ENCODE measurements around the gene DOCK4. TPM values are rescaled to one million over a fixed set of nuclear protein-coding genes. Genes with fewer than 3 reads are reported as not detected.

DOCK4 gene
- total and polyA plus RNA-seq, 10 of the 15 experiments (the other 5 are each of a cell fraction or from before 2014, with no cell fraction given): 0.03 to 0.73 (median 0.38) TPM

- Histone ChIP-seq H4K20me1 (ENCODE audit: control insufficient read depth, insufficient read depth) (no peaks in the 10 kb centered on the region), H3K9ac (ENCODE audit: control insufficient read depth, insufficient read depth, low read length) (peak overlapping the region; percentile 36), H3K9me3 (replicated peaks; ENCODE audit: control insufficient read depth, insufficient read depth, low read length) (no peaks in the 10 kb centered on the region), H3K27ac (ENCODE audit: control insufficient read depth, insufficient read depth) (no peak overlapping the region), H3K4me3 (peak overlapping the region; percentile 72), H3K4me2 (ENCODE audit: control insufficient read depth, insufficient read depth) (peak overlapping the region; percentile 83), H3K79me2 (ENCODE audit: control insufficient read depth, insufficient read depth, low read length) (peaks cover 14% of the 10 kb centered on the region), H3K27me3 (replicated peaks in 1 of 2; ENCODE audit: control insufficient read depth in 2 of 2, insufficient read depth in 2 of 2, low read length in 1 of 2) (no peaks in the 10 kb centered on the region), H3K36me3 (ENCODE audit: control insufficient read depth in 2 of 2, insufficient read depth in 2 of 2, low read length in 1 of 2) (no peaks in the 10 kb centered on the region), H3K4me1 (ENCODE audit: control insufficient read depth, insufficient read depth, low read length) (no peaks in the 10 kb centered on the region; the same call in 1 of the 2 replicates), H2AFZ (ENCODE audit: control insufficient read depth, low read depth, low read length) (peak overlapping the region; percentile 67)
- intact Hi-C loops (cut with micrococcal nuclease; ENCODE audit: unreplicated experiment): loop anchor here (2.0 to 5.0 kb wide), 2 partner anchors 123 to 245 kb away; partner anchors contain the start of gene IFRD1
- ChIA-PET RAD21 (ENCODE audit: unreplicated experiment) (interaction anchor here (0.6 to 0.9 kb wide), 2 partner anchors 247 to 367 kb away, joined by 3 read pairs; no protein-coding TSS in a partner anchor), POLR2A (interaction anchor here (2.1 kb wide), 1 partner anchor 246 kb away, joined by 7 read pairs; no protein-coding TSS in a partner anchor), SMC1A (ENCODE audit: uncharacterized antibody, unreplicated experiment) (interaction anchor here (0.6 to 1.1 kb wide), 3 partner anchors 18 to 253 kb away, joined by 3 read pairs; no protein-coding TSS in a partner anchor), CTCF (interaction anchor here (0.5 kb wide), 1 partner anchor 996 kb away, joined by 3 read pairs; no protein-coding TSS in a partner anchor)
- in situ Hi-C loops (cut with MboI): loop anchor here (5.0 kb wide), 1 partner anchor 247 kb away; the partner anchor contains the start of gene IFRD1
- FAIRE-seq (no peak), ATAC-seq (peak; percentile 36), DNase-seq (ENCODE audit: low read depth, low spot score) (no peak)
- BruUV-seq (replicated peaks): no TSS peak
- WGBS (ENCODE audit: insufficient coverage, insufficient replicate concordance, low lambda C conversion rate, missing lambda C conversion rate): 1% methylated on average over 69 of the region's 69 CpGs
- TF ChIP-seq, protein P1, sequence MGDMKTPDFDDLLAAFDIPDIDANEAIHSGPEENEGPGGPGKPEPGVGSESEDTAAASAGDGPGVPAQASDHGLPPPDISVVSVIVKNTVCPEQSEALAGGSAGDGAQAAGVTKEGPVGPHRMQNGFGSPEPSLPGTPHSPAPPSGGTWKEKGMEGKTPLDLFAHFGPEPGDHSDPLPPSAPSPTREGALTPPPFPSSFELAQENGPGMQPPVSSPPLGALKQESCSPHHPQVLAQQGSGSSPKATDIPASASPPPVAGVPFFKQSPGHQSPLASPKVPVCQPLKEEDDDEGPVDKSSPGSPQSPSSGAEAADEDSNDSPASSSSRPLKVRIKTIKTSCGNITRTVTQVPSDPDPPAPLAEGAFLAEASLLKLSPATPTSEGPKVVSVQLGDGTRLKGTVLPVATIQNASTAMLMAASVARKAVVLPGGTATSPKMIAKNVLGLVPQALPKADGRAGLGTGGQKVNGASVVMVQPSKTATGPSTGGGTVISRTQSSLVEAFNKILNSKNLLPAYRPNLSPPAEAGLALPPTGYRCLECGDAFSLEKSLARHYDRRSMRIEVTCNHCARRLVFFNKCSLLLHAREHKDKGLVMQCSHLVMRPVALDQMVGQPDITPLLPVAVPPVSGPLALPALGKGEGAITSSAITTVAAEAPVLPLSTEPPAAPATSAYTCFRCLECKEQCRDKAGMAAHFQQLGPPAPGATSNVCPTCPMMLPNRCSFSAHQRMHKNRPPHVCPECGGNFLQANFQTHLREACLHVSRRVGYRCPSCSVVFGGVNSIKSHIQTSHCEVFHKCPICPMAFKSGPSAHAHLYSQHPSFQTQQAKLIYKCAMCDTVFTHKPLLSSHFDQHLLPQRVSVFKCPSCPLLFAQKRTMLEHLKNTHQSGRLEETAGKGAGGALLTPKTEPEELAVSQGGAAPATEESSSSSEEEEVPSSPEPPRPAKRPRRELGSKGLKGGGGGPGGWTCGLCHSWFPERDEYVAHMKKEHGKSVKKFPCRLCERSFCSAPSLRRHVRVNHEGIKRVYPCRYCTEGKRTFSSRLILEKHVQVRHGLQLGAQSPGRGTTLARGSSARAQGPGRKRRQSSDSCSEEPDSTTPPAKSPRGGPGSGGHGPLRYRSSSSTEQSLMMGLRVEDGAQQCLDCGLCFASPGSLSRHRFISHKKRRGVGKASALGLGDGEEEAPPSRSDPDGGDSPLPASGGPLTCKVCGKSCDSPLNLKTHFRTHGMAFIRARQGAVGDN (IDR thresholded peaks at IDR 0.05): no peak
- TF ChIP-seq YY1 (IDR thresholded peaks at IDR 0.05; ENCODE audit: low read depth, low read length) (no peak), DPF2 (IDR thresholded peaks at IDR 0.05) (0 out of 2 replicates have a peak, but pooled peaks have one; percentile 17), HDAC6 (IDR thresholded peaks at IDR 0.05; ENCODE audit: unreplicated experiment) (peak; percentile 82), IKZF2 (IDR thresholded peaks at IDR 0.05) (peak; percentile 27 to 34; a peak in 2 of 4 replicates), FOXK2 (IDR thresholded peaks at IDR 0.05) (peak; percentile 66), CBFB (IDR thresholded peaks at IDR 0.05; ENCODE audit: low read depth) (no peak), PKNOX1 (IDR thresholded peaks at IDR 0.05) (no peak), E2F8 (IDR thresholded peaks at IDR 0.05; ENCODE audit: low read depth, partially characterized antibody) (no peak), ESRRA (IDR thresholded peaks at IDR 0.05; ENCODE audit: low read length) (no peak), RAD21 (IDR thresholded peaks at IDR 0.05; ENCODE audit: insufficient read depth, low read depth, low read length) (no peak), NR2F1 (conservative IDR thresholded peaks at IDR 0.05) (no peak)
- TF ChIP-seq, protein P2, sequence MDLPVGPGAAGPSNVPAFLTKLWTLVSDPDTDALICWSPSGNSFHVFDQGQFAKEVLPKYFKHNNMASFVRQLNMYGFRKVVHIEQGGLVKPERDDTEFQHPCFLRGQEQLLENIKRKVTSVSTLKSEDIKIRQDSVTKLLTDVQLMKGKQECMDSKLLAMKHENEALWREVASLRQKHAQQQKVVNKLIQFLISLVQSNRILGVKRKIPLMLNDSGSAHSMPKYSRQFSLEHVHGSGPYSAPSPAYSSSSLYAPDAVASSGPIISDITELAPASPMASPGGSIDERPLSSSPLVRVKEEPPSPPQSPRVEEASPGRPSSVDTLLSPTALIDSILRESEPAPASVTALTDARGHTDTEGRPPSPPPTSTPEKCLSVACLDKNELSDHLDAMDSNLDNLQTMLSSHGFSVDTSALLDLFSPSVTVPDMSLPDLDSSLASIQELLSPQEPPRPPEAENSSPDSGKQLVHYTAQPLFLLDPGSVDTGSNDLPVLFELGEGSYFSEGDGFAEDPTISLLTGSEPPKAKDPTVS (IDR thresholded peaks at IDR 0.05; ENCODE audit: low read depth, low read length): no peak
Observed at GRCh38 chr7:112205343-112206237, 609 bp downstream of the DOCK4 start.
